Testis (tissue), 3 donors: Measurements from ENCODE around the gene MCTP1. TPM values are rescaled to one million over a fixed set of nuclear protein-coding genes. Genes with fewer than 3 reads are reported as not detected.
"Not testable (repeated sequence)": the region's sequence is repeated elsewhere in the genome, so short reads cannot be mapped to it uniquely, and the experiment has no call there.

Source experiments
- DNase-seq: peaks from one replicate; pipeline ENCODE4 v3.0.0-alpha.2; 2019
- H3K27ac ChIP-seq, 2 donors: fragments of 200-600 bp; sonication (generic); one replicate each; pipeline ENCODE4 v1.5.1; 2019
- H3K27me3 ChIP-seq: fragments of 200-600 bp; sonication (generic); one replicate; pipeline ENCODE4 v1.5.1; 2019
- H3K36me3 ChIP-seq: fragments of 200-600 bp; sonication (generic); one replicate; pipeline ENCODE4 v1.5.1; 2017; ENCODE audit warnings: low read depth; ENCODE audit errors: missing control alignments
- H3K4me1 ChIP-seq: fragments of 200-600 bp; sonication (generic); one replicate; pipeline ENCODE4 v1.5.1; 2019
- H3K4me3 ChIP-seq, 2 donors: fragments of 200-600 bp; sonication (generic); one replicate each; pipeline ENCODE4 v1.5.1; 2017 to 2019
- H3K9me3 ChIP-seq: fragments of 200-600 bp; sonication (generic); one replicate; pipeline ENCODE4 v1.5.1; 2017
- POLR2A ChIP-seq: fragments of 450-650 bp; IDR thresholded peaks from one replicate; pipeline ENCODE4 v1.6.1; 2017; ENCODE audit warnings: antibody characterized with exemption, mild to moderate bottlenecking, moderate library complexity
- WGBS, 2 donors: methylation state at CpG; one replicate each; pipeline ENCODE4 v1.1.5; 2018; 5-methylcytosine and 5-hydroxymethylcytosine counted together
- intact Hi-C: fragments of 100-400 bp; cut with DNase I; formaldehyde crosslinking; loops from one replicate; pipeline ENCODE4 v1.15.1; 2023; ENCODE audit warnings: low total_unique reads
- polyA plus RNA-seq: library from polyadenylated mRNA; stranded (reverse); fragments of 350-450 nt; fragmentation: Illumina TruSeq; extraction: RNeasy Lipid Tissue Mini Kit (QIAGEN cat#74804); gene quantifications from one replicate; pipeline ENCODE4 v1.2.3, GENCODE V29; 2014; ENCODE audit warnings: low read depth, low replicate concordance; ENCODE audit not compliant: insufficient read depth
- total RNA-seq, 2 donors: library from RNA; depleted of rRNA; stranded (reverse); fragments of >200 nt; gene quantifications; one replicate each; pipeline ENCODE4 v1.2.3, GENCODE V29; 2016
- TF ChIP-seq, protein P1 (sequence below), 3 experiments: fragments of 450-650 bp in 2 of 3; fragments of 200-600 bp in 1 of 3; sonication (generic) in 1 of 3; IDR thresholded peaks; one replicate each; pipeline ENCODE4 v1.5.1; 2016 to 2019; ENCODE audit warnings: antibody characterized with exemption in 3 of 3, mild to moderate bottlenecking in 2 of 3, moderate library complexity in 1 of 3

The MCTP1 gene
- total and polyA plus RNA-seq, 3 donors from 2014 or later: 7.4 to 15.5 (median 9.7) TPM

GRCh38 chr5:94841598-94842322 lies 443.1 kb downstream of the MCTP1 start:
- Histone ChIP-seq H3K27ac (no peak overlapping the region), H3K4me1 (no peaks in the 10 kb centered on the region), H3K36me3 (no peaks in the 10 kb centered on the region), H3K27me3 (no peaks in the 10 kb centered on the region), H3K9me3 (no peaks in the 10 kb centered on the region), H3K4me3 (no peak overlapping the region)
- 74 to 77% methylated on average over 4 of the region's 4 CpGs for WGBS, 2 donors
- no peak for DNase-seq
- intact Hi-C loops: no loop called here
- TF ChIP-seq, protein P1, sequence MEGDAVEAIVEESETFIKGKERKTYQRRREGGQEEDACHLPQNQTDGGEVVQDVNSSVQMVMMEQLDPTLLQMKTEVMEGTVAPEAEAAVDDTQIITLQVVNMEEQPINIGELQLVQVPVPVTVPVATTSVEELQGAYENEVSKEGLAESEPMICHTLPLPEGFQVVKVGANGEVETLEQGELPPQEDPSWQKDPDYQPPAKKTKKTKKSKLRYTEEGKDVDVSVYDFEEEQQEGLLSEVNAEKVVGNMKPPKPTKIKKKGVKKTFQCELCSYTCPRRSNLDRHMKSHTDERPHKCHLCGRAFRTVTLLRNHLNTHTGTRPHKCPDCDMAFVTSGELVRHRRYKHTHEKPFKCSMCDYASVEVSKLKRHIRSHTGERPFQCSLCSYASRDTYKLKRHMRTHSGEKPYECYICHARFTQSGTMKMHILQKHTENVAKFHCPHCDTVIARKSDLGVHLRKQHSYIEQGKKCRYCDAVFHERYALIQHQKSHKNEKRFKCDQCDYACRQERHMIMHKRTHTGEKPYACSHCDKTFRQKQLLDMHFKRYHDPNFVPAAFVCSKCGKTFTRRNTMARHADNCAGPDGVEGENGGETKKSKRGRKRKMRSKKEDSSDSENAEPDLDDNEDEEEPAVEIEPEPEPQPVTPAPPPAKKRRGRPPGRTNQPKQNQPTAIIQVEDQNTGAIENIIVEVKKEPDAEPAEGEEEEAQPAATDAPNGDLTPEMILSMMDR (IDR thresholded peaks at IDR 0.05): no peak
- TF ChIP-seq POLR2A: no peak

GRCh38 chr5:94833851-94834250 lies 451.0 kb downstream of the MCTP1 start:
- no peak for DNase-seq
- Histone ChIP-seq H3K4me3 (no peak overlapping the region), H3K9me3 (no peaks in the 10 kb centered on the region), H3K36me3 (no peaks in the 10 kb centered on the region), H3K4me1 (no peaks in the 10 kb centered on the region), H3K27ac (no peak overlapping the region), H3K27me3 (no peaks in the 10 kb centered on the region)
- TF ChIP-seq, protein P1 (IDR thresholded peaks at IDR 0.05): no peak
- TF ChIP-seq POLR2A: no peak
- intact Hi-C loops: no loop called here
- 78 to 83% methylated on average over 2 of the region's 2 CpGs for WGBS, 2 donors

- H3K27ac ChIP-seq: no peak overlapping the region
- DNase-seq: no peak
- intact Hi-C loops: no loop called here
- no peaks in the 10 kb centered on the region for H3K4me1 ChIP-seq
- TF ChIP-seq POLR2A: no peak
- TF ChIP-seq, protein P1 (IDR thresholded peaks at IDR 0.05): no peak
- H3K36me3 ChIP-seq: no peaks in the 10 kb centered on the region
- no peak overlapping the region for H3K4me3 ChIP-seq
- 68 to 78% methylated on average over 4 of the region's 4 CpGs for WGBS, 2 donors
- no peaks in the 10 kb centered on the region for H3K9me3 ChIP-seq
- H3K27me3 ChIP-seq: no peaks in the 10 kb centered on the region
Observed at GRCh38 chr5:94832685-94833084, 452.2 kb downstream of the MCTP1 start.

GRCh38 chr5:94830520-94830919 lies 454.4 kb downstream of the MCTP1 start:
- TF ChIP-seq, protein P1 (IDR thresholded peaks at IDR 0.05): peak; percentile 9 to 38 (median 35)
- TF ChIP-seq POLR2A: no peak
- peak; percentile 14 for DNase-seq
- Histone ChIP-seq H3K4me1 (no peaks in the 10 kb centered on the region), H3K27ac (no peak overlapping the region), H3K9me3 (no peaks in the 10 kb centered on the region), H3K4me3 (no peak overlapping the region), H3K36me3 (no peaks in the 10 kb centered on the region), H3K27me3 (no peaks in the 10 kb centered on the region)
- intact Hi-C loops: no loop called here
- WGBS, 2 donors: 33 to 37% methylated on average over 2 of the region's 2 CpGs

DNA sequence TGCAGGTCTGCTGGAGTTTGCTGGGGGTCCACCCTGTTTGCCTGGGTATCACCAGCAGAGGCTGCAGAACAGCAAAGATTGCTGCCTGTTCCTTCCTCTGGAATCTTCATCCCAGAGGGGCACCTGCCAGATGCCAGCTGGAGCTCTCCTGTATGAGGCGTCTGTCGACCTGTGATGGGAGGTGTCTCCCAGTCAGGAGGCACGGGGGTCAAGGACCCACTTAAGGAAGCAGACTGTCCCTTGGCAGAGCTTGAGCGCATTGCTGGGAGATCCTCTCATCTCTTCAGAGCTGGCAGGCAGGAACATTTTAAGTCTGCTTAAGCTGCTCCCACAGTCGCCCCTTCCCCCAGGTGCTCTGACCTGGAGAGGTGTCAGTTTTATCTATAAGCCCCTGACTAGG lies 456.7 kb downstream of the MCTP1 start:
- intact Hi-C loops, H3K9me3 ChIP-seq, H3K27me3 ChIP-seq, H3K27ac ChIP-seq, H3K4me1 ChIP-seq, H3K36me3 ChIP-seq, DNase-seq, H3K4me3 ChIP-seq: not testable (repeated sequence)
- 84% methylated on average over 5 of the region's 5 CpGs; no CpG with 5 or more reads in 1 of the 2 donors for WGBS, 2 donors
